Activated naive CD4-positive, alpha-beta T cell treated with anti-CD3 and anti-CD28 coated beads, Interleukin-2, amount 50 U/mL, for 72 hours (primary cell): ENCODE measurements around the gene PRSS57. TPM values are rescaled to one million over a fixed set of nuclear protein-coding genes. Genes with fewer than 3 reads are reported as not detected.
"Not testable (repeated sequence)": the region's sequence is repeated elsewhere in the genome, so short reads cannot be mapped to it uniquely, and the experiment has no call there.

Source experiments
- ATAC-seq, 2 donors: fragments of 150-1000 bp; cut with Tn5 transposase; 2 replicates each; pipeline ENCODE4 v1.10.0; 2021; ENCODE audit warnings: mild to moderate bottlenecking in 2 of 2, moderate library complexity in 2 of 2
- DNase-seq, 2 donors: peaks; one replicate each; pipeline ENCODE4 v3.0.0; 2021 to 2022; ENCODE audit warnings: low spot score in 2 of 2
- H3K27ac Mint-ChIP-seq, 2 donors: one replicate each; pipeline ENCODE4 v1.8.0; 2022; ENCODE audit warnings: mild to moderate bottlenecking in 2 of 2, mixed read lengths in 2 of 2
- H3K36me3 Mint-ChIP-seq, 2 donors: one replicate each; pipeline ENCODE4 v1.8.0; 2022; ENCODE audit warnings: mixed read lengths in 2 of 2
- H3K9me3 Mint-ChIP-seq, 2 donors: one replicate each; pipeline ENCODE4 v1.8.0; 2022; ENCODE audit warnings: mixed read lengths in 2 of 2
- total RNA-seq, 2 donors: library from RNA; stranded (reverse); gene quantifications; one replicate each; pipeline ENCODE4 v1.2.3, GENCODE V29; 2022

Gene PRSS57
- total RNA-seq, 2 donors from 2014 or later = not detected

DNA sequence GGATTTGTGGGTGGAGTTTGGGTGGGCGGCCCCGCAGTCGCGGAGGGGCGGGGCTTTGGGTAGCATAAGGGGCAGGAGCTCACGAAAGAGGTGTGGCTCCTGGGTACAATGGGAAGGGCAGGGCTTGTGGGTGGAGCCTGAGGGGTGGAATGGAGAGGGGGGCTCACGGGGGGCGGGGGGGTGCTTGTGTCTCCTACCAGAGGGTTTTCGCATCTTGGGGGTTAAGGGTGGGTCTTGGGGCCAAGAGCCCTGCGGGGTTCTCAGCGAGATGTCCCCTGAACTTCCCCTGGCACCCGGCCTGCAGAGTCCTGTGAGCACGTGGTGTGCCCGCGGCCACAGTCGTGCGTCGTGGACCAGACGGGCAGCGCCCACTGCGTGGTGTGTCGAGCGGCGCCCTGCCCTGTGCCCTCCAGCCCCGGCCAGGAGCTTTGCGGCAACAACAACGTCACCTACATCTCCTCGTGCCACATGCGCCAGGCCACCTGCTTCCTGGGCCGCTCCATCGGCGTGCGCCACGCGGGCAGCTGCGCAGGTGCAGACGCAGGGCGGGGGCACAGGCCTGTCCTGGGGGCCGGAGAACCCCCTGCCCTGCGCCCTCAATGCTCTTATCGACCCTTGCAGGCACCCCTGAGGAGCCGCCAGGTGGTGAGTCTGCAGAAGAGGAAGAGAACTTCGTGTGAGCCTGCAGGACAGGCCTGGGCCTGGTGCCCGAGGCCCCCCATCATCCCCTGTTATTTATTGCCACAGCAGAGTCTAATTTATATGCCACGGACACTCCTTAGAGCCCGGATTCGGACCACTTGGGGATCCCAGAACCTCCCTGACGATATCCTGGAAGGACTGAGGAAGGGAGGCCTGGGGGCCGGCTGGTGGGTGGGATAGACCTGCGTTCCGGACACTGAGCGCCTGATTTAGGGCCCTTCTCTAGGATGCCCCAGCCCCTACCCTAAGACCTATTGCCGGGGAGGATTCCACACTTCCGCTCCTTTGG, 13.9 kb downstream of the PRSS57 start:
- DNase-seq (peak in 1 of 2 donors; percentile 26), ATAC-seq (no peak)
- peak overlapping the region; percentile 85 to 100 for H3K27ac Mint-ChIP-seq
- no peaks in the 10 kb centered on the region for H3K9me3 Mint-ChIP-seq
- no peaks in the 10 kb centered on the region for H3K36me3 Mint-ChIP-seq

DNA sequence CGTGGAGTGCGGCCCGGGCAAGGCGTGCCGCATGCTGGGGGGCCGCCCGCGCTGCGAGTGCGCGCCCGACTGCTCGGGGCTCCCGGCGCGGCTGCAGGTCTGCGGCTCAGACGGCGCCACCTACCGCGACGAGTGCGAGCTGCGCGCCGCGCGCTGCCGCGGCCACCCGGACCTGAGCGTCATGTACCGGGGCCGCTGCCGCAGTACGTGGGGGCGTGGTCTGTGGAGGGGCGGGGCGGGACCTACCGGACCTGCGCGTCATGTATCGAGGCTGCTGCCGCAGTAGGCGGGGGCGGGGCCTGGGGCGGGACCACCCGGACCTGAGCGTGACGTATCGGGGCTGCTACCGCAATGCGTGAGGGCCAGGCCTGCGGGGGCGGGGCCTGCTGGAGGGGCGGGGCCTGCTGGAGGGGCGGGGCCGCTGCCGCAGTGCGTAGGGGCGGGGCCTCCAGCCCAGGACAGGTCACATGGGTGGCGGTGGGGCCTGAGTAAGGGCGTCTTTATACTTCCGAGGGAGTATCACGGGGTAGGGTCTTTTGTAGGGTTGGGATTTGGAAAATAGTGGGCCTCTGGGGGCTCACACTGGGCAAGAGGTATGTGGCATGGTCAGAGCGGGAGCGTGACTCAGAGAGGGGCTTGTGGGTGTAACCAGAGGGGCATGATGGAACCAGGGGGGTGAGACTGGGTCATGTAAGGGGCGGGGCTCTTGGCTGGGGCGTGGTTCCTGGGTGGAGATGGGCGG, 14.8 kb downstream of the PRSS57 start:
- DNase-seq (peak; percentile 96), ATAC-seq (peak; percentile 85)
- no peaks in the 10 kb centered on the region for H3K9me3 Mint-ChIP-seq
- no peaks in the 10 kb centered on the region for H3K36me3 Mint-ChIP-seq
- peak overlapping the region; percentile 85 to 100 for H3K27ac Mint-ChIP-seq

DNA sequence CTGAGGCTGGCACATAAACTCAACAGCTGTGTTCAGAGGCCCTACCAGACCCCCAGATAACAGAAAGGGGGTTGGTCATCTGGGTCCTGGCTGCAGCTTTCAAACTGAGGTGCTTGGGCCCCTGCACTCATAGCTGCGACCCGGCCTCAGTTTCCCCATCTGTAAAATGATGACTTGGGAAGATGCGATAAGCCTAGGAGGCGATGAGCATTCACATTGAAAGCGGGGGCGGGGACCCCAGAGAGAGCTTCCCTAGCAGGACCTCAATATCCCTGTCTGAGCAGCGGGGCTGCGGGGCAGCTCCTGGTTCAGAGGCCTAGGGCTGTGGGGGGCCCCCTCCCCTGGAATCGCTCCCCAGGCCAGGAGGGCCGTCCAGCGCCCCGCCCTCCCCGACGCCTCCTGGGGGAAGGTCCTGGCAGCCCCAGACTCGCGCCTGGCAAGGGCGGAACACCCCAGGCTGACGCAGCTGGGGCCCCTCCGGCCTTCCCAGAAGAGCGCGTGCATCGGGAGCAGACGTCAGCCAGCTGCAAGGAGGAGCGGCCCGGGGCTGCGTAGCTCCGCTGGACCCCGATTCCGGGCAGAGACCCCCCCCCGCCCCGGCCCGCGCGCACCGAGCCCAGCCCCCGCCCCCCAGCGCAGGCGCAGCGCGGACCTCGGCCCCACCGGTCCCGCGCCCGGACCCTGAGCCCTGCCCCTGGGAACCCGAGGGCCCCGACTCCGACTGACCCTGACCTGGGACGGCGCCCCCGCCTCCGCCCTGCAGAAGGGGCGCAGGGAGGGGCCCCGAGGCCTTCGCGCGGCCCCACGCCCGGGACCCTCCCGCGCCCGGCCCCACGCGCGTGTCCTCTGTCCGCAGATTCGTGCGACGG, 15.6 kb downstream of the PRSS57 start:
- H3K36me3 Mint-ChIP-seq = no peaks in the 10 kb centered on the region
- H3K27ac Mint-ChIP-seq = no peak overlapping the region

DNA sequence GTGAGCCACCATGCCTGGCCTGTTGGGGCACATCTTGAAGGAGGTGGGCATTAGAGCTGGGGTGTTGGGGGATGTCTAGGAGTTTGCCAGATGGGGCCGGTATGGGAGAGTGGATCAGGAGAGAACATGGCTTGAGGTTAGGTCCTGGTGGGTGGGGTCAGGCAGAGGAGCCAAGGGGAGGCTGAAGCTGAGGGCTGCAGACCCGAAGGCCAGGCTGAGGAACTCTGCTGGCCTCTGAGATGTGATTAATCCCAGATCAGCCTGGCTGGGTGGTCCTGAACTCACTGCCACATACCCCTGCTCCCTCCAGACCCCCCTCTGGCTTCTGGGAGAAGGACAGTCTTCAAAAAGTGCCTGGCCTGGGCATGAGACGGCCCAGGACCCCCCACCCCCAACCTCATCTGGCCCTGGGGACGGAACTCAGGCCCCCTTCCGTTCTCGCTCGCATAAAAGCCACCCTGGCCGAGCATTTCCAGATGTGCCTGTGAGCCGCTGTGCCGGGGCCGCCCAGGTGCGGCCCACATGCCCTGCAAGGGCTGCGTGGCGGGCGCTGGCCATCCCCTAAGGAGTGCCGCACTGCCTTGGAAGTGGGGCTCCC, 16.4 kb downstream of the PRSS57 start:
- no peaks in the 10 kb centered on the region for H3K36me3 Mint-ChIP-seq
- ATAC-seq = no peak
- no peak overlapping the region for H3K27ac Mint-ChIP-seq
- no peak for DNase-seq
- no peaks in the 10 kb centered on the region for H3K9me3 Mint-ChIP-seq

More for the DNA sequence above, 15.6 kb downstream of the PRSS57 start:
- DNase-seq = peak; percentile 44 to 64
- ATAC-seq = peak; percentile 6 to 20
- no peaks in the 10 kb centered on the region for H3K9me3 Mint-ChIP-seq

DNA sequence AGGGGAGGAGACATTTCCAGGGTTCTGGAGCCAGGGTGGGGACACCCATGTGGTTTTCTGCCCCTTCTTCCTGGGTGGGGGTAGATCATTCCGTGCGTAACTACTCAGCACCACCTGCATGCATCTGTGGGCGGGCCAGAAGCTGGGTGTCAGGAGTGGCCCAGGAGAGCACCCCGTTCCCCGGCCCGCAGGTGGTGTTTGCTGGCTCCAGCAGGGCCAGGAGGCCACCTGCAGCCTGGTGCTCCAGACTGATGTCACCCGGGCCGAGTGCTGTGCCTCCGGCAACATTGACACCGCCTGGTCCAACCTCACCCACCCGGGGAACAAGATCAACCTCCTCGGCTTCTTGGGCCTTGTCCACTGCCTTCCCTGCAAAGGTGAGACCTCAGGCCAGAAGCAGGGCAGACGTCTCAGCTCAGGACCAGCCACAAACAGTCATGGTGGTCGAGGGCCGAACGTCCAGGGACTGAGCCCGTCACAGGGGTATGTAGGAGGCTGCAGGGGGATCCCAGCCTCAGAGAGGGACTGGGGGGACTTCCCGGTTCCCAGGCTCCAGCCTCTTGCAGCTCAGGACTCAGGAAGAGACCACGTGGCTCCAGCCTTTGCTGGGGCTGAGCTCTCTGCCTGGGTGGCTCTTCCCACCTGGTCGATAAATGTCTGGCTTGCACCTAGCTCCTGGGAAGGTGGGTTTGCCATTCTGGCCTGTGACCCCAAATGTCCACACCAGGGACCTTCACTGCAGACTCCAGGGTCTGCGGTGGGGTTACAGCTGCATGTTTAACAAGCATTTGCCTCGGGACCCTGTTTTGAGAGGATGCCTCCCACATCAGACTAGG, 17.4 kb downstream of the PRSS57 start:
- Mint-ChIP-seq H3K9me3 (no peaks in the 10 kb centered on the region), H3K36me3 (no peaks in the 10 kb centered on the region), H3K27ac (no peak overlapping the region)
- DNase-seq (no peak), ATAC-seq (no peak)

DNA sequence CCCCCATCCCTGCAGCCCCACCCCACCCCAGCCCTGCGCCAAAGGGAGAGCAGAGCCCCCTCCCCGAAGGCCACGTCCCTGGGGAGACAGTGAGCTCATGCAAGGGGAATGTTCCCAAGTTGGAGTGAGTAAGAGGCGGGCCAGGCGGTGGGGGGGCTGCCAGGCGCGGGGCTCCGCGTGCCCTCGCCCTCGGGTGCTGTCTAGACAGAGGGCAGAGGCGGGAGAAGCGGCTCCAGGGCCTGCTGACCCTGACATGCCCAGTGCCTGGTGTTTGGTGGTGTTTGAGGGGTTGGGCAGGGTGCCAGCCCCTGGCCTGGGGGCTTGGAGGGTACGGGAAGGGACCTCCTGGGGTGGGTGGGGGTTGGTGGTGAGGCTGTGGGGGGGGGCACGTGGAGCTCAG, 18.1 kb downstream of the PRSS57 start:
- H3K36me3 Mint-ChIP-seq = no peaks in the 10 kb centered on the region
- no peaks in the 10 kb centered on the region for H3K9me3 Mint-ChIP-seq
- DNase-seq (no peak), ATAC-seq (no peak)
- H3K27ac Mint-ChIP-seq = no peak overlapping the region

DNA sequence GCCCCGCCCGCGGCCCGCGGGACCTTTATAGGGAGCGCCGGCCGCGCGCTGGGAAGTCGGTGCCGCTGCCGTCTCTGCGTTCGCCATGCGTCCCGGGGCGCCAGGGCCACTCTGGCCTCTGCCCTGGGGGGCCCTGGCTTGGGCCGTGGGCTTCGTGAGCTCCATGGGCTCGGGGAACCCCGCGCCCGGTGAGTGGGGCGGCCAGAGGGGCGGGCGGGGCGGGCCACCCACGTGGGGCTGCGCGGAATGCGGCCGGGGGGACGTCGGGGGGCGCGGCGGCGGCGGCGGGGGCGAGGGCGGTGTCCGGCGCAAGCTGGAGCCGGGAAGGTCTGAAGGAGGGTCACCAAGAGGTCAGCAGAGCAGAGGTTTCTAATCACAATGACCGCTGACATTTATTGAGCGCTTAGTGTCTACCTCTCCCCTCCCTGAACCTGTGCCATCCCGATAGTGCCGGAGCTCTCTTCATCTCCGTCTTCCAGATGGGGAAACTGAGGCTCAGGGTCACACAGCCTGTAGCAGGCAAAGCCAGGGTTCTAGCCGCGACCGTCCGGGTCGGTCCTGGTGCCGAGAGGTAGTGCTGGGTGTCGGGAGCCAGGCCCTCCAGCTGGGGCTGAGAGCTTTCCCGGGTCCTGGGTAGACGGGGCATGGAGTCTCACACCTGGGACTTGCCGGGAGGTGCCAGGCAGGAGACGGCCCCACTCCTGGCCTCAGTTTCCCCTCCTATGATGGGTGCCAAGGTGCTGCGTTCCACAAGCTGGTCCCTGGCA, 18.7 kb downstream of the PRSS57 start, which contains the start of gene FSTL3:
Gene FSTL3 (plus strand): TSS at position 54 of the 767 bp plus-strand sequence. CDS start 32 bp downstream, at position 86.
- DNase-seq = no peak
- Mint-ChIP-seq H3K9me3 (no peaks in the 10 kb centered on the region), H3K27ac (no peak within 1 kb of the TSS), H3K36me3 (no peaks in the 10 kb centered on the region)
- no peak for ATAC-seq

DNA sequence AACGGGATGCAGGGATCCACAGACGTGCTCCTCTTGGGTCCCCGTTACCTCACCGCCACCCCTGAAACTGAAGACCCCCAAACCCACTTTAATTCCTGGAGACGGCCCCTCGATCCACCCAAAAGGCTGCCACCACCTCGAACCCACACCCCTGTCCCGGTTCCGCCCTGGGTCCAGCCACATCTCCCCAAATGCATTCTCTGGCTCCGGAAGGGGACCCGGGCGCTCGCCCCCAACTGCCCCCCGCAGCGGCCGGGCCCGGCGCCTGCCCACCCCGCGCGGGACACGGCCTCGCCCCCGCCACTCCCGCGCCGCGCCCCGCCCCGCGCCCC, 19.3 kb downstream of the PRSS57 start:
- DNase-seq (no peak), ATAC-seq (no peak)
- Mint-ChIP-seq H3K9me3 (no peaks in the 10 kb centered on the region), H3K36me3 (no peaks in the 10 kb centered on the region), H3K27ac (no peak overlapping the region)

DNA sequence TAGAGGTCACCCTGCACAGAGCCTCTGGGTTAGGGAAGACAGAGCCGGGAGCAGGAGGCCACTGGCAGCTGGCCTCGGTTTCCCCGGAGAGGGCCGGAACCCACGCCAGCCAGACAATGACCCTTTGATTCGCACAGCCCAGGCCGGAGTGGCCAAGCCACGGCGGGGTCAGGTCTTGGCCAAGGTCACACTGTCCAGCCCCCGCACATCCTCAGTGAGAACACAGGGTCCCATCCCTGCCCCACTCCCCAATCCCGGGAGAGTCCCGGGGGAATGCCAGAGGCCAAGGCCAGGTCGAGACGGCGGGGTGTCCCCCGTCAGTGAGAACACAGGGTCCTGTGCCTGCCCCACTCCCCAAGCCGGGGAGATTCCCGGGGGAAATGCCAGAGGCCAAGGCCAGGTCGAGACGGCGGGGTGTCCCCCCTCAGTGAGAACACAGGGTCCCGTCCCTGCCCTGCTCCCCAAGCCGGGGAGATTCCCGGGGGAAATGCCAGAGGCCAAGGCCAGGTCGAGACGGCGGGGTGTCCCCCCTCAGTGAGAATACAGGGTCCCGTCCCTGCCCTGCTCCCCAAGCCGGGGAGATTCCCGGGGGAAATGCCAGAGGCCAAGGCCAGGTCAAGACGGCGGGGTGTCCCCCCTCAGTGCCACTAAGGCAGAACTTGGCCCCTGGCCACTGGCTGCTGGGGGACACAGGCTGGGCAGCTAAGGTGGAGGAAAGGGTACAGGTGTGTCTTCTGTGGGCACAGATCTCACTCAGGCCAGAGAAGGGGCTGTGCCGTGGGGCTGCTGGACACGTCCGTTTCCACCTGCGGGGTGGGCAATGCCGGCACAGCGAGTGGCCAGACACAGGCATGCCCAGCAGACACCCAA, 20.7 kb downstream of the PRSS57 start:
- no peaks in the 10 kb centered on the region for H3K36me3 Mint-ChIP-seq
- DNase-seq = no peak
- H3K9me3 Mint-ChIP-seq = no peaks in the 10 kb centered on the region
- no peak overlapping the region for H3K27ac Mint-ChIP-seq
- ATAC-seq = no peak

DNA sequence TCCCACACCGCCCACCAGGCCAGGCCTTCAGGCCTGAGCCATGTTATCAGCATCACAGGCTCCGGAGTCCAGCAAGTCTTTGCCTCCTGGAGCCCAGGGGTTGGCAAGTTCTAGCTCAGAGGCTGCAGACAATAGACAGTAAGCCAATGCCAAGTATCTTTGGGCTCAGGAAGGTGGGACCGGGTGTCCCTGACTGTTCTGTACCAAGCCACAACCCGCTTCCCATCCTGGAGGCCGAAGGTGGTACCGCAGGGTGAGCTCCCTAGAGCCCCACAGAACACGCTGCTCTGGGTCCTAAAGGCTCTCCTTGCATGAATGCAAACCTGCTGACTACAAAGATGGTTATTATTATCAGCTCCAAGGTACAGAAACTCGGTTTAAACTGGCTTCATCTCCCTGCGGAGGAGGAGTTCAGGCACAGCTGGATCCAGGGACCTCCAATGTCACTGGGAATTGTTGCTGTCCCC, 24.6 kb downstream of the PRSS57 start:
- no peak for DNase-seq
- peak in 1 of 2 donors; percentile 51 for ATAC-seq
- Mint-ChIP-seq H3K27ac (no peak overlapping the region), H3K9me3 (no peaks in the 10 kb centered on the region), H3K36me3 (no peaks in the 10 kb centered on the region)

DNA sequence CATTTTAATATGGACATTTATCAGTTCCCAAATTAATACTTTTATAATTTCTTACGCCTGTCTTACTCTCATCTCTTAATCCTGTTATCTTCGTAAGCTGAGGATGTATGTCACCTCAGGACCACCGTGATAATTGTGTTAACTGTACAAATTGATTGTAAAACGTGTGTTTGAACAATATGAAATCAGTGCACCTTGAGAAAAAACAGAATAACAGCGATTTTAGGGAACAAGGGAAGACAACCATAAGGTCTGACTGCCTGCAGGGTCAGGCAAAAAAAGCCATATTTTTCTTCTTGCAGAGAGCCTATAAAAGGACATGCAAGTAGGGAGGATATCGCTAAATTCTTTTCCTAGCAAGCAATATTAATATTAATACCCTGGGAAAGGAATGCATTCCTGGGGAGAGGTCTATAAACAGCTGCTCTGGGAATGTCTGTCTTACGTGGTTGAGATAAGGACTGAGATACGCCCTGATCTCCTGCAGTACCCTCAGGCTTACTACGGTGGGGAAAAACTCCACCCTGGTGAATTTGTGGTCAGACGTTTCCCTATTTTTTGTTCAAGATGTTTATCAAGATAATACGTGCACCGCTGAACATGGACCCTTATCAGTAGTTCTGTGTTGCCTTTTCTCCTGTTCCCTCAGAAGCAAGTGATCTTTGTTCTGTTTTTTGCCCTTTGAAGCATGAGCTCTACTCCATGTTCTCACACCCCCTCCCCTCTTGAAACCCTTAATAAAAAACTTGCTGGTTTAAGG, 26.4 kb downstream of the PRSS57 start:
- not testable (repeated sequence) for H3K9me3 Mint-ChIP-seq, H3K27ac Mint-ChIP-seq, ATAC-seq, DNase-seq, H3K36me3 Mint-ChIP-seq

DNA sequence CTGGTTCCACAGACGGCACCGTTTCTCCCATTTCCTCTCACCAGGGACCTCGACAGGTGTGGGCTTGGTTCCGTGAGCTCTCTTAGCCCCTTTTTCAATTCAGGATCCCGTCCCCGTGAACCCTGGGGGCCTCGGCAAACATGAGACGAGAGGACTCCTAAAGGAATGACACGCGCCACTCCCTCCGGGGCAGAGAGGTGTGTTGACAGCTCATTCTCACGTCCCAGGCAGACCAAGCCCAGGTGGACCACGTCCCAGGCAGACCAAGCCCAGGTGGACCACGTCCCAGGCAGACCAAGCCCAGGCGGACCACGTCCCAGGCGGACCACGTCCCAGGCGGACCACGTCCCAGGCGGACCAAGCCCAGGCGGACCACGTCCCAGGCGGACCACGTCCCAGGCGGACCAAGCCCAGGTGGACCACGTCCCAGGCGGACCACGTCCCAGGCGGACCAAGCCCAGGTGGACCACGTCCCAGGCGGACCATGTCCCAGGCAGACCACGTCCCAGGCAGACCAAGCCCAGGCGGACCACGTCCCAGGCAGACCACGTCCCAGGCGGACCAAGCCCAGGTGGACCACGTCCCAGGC, 28.2 kb downstream of the PRSS57 start:
- not testable (repeated sequence) for ATAC-seq, H3K9me3 Mint-ChIP-seq, DNase-seq, H3K27ac Mint-ChIP-seq, H3K36me3 Mint-ChIP-seq

DNA sequence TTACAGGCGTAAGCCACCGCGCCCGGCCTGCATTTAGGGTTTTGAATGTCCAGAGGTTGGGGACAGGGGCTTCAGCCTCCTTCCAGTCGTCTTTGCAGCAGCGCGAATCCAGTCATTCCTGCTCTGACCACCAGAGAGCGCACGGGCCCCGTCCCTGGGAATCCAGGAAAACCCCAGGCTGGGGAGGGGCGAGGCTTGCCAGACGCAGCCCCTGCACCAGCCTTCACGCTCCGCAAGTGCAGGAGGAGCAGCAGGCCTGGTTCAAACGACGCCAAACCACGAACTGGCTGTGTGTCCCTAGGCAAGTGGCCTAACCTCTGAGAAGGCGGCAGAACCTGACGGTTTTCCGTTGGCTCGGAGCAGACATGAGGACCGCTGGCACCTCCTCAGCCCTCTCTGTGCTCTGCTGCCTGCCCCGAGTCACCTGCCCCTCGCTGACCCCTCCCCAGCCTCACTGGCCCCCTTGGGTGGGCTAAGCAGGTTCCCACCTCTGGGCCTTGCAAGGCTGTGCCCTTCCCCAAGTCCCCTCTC, 30.3 kb downstream of the PRSS57 start:
- Mint-ChIP-seq H3K9me3 (no peaks in the 10 kb centered on the region), H3K27ac (peak overlapping the region in 1 of 2 donors; percentile 62), H3K36me3 (peaks cover 16 to 19% of the 10 kb centered on the region in 2 donors)
- ATAC-seq (peak; percentile 6), DNase-seq (peak; percentile 80 to 89)
